IPS-20b (cell line): ENCODE measurements around the gene USP10.

ENCODE experiments used
- H3K27ac ChIP-seq: one replicate; pipeline ENCODE4 v1.5.1; 2013; ENCODE audit warnings: low read length
- H3K27me3 ChIP-seq: 2 replicates; pipeline ENCODE4 v1.6.1; 2013; ENCODE audit warnings: mild to moderate bottlenecking, low read length, inconsistent platforms; ENCODE audit not compliant: insufficient read depth
- H3K36me3 ChIP-seq: 2 replicates; pipeline ENCODE4 v1.6.1; 2013; ENCODE audit warnings: low read depth, mild to moderate bottlenecking, inconsistent platforms, low read length, moderate library complexity; ENCODE audit not compliant: insufficient read depth
- H3K4me1 ChIP-seq: 2 replicates; pipeline ENCODE4 v1.6.1; 2013; ENCODE audit warnings: mild to moderate bottlenecking, control low read depth, inconsistent platforms, low read length, moderate library complexity; ENCODE audit not compliant: insufficient read depth
- H3K4me3 ChIP-seq: 2 replicates; pipeline ENCODE4 v1.5.1; 2013; ENCODE audit warnings: mild to moderate bottlenecking, low read length, inconsistent platforms
- H3K9ac ChIP-seq: 2 replicates; pipeline ENCODE4 v1.6.1; 2013; ENCODE audit warnings: low read depth, mild to moderate bottlenecking, inconsistent platforms, low read length, moderate library complexity
- H3K9me3 ChIP-seq: 2 replicates; pipeline ENCODE4 v1.6.1; 2013; ENCODE audit warnings: mild to moderate bottlenecking, low read depth, low read length, inconsistent platforms; ENCODE audit not compliant: insufficient read depth

The USP10 gene

DNA sequence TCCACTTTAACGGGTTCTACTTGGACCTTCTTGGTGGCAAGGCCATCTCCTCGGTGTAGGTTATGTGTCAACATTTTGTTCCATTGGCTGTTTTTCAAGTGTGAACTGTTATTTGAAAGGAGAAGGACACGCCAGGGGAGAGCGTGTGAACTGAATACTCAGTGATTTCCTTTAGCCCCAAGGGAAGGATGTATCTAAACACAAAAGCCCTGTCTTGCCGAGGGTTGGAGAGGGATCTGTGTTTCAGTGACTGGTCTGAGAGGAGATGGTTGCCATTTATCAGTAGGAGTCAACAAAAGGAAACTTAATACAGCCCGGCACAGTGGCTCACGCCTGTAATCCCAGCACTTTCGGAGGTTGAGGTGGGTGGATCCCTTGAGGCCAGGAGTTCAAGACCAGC is 50.0 kb downstream of the USP10 start:
- Histone ChIP-seq H3K9me3 (no peaks in the 10 kb centered on the region), H3K27me3 (no peaks in the 10 kb centered on the region), H3K4me1 (no peaks in the 10 kb centered on the region), H3K4me3 (no peak overlapping the region), H3K36me3 (peaks cover 43% of the 10 kb centered on the region), H3K27ac (no peak overlapping the region), H3K9ac (no peak overlapping the region)

DNA sequence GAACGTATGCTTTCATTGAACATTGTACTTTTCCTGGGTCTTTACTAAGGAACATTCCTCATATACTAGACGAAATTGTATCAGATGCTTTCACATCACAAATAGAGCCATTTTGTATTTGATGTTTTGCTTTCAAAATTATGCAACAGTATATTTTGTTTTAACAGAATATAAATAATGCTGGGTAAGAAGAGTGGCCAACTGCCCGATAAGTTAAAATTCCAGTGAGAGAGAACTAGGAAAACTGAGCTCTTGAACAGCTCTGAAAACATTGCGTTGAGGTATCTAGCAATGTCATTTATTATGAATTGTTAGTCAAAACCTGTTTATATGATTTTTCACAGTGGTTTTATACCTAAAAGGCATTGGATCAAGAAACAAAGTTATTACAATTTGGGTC is 50.8 kb downstream of the USP10 start:
- H3K9ac ChIP-seq: no peak overlapping the region
- H3K27me3 ChIP-seq: no peaks in the 10 kb centered on the region
- no peaks in the 10 kb centered on the region for H3K9me3 ChIP-seq
- no peaks in the 10 kb centered on the region; the same call in 1 of the 2 replicates for H3K4me1 ChIP-seq
- H3K27ac ChIP-seq: no peak overlapping the region
- no peak overlapping the region for H3K4me3 ChIP-seq
- H3K36me3 ChIP-seq: peaks cover 41% of the 10 kb centered on the region

- no peaks in the 10 kb centered on the region; the same call in 1 of the 2 replicates for H3K4me1 ChIP-seq
- H3K27ac ChIP-seq: no peak overlapping the region
- H3K36me3 ChIP-seq: peaks cover 35% of the 10 kb centered on the region
- H3K27me3 ChIP-seq: no peaks in the 10 kb centered on the region
- no peak overlapping the region for H3K4me3 ChIP-seq
- no peaks in the 10 kb centered on the region for H3K9me3 ChIP-seq
- no peak overlapping the region for H3K9ac ChIP-seq
These were observed 51.4 kb downstream of the USP10 start for GRCh38 chr16:84751241-84751640.

DNA sequence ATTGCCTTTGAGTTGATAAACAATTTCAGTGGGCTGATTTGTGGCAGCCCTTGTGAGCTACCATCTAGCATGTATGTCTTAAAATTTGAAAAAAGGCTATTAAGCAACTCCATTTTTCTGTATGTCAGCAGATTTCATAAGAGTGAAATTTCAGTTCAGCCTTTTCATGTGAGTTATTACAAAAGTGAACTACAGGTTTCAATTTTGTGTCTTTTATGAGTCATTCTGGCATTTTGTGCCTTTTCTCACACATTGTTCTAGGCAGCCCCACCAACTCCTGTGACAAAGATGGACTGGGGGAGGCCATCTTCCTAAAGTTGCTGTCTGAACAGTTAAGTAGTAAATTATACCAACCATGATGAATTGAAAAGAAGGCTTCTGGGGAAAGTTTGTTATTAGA is 52.1 kb downstream of the USP10 start:
- Histone ChIP-seq H3K4me3 (no peak overlapping the region), H3K9me3 (no peaks in the 10 kb centered on the region), H3K27me3 (no peaks in the 10 kb centered on the region), H3K27ac (no peak overlapping the region), H3K9ac (no peak overlapping the region), H3K36me3 (peaks cover 32% of the 10 kb centered on the region), H3K4me1 (no peaks in the 10 kb centered on the region; the same call in 1 of the 2 replicates)

- H3K4me3 ChIP-seq: no peak overlapping the region
- H3K36me3 ChIP-seq: peaks cover 30% of the 10 kb centered on the region
- no peaks in the 10 kb centered on the region; the same call in 1 of the 2 replicates for H3K4me1 ChIP-seq
- H3K9me3 ChIP-seq: no peaks in the 10 kb centered on the region
- H3K27ac ChIP-seq: no peak overlapping the region
- no peaks in the 10 kb centered on the region for H3K27me3 ChIP-seq
- H3K9ac ChIP-seq: no peak overlapping the region
These were observed 52.8 kb downstream of the USP10 start for GRCh38 chr16:84752600-84752999.

- H3K27ac ChIP-seq: no peak overlapping the region
These were observed 53.9 kb downstream of the USP10 start for GRCh38 chr16:84753412-84754326.

GRCh38 chr16:84754353-84754856 is 54.6 kb downstream of the USP10 start:
- H3K9me3 ChIP-seq: no peaks in the 10 kb centered on the region
- no peaks in the 10 kb centered on the region for H3K27me3 ChIP-seq
- H3K4me1 ChIP-seq: no peaks in the 10 kb centered on the region; the same call in 1 of the 2 replicates
- H3K36me3 ChIP-seq: peaks cover 42% of the 10 kb centered on the region
- no peak overlapping the region for H3K4me3 ChIP-seq
- no peak overlapping the region for H3K27ac ChIP-seq
- no peak overlapping the region for H3K9ac ChIP-seq

More at GRCh38 chr16:84753412-84754326, 53.9 kb downstream of the USP10 start:
- no peak overlapping the region for H3K4me3 ChIP-seq
- H3K9me3 ChIP-seq: no peaks in the 10 kb centered on the region
- no peak overlapping the region for H3K9ac ChIP-seq
- peaks cover 38% of the 10 kb centered on the region for H3K36me3 ChIP-seq
- H3K4me1 ChIP-seq: no peaks in the 10 kb centered on the region; the same call in 1 of the 2 replicates
- H3K27me3 ChIP-seq: no peaks in the 10 kb centered on the region

DNA sequence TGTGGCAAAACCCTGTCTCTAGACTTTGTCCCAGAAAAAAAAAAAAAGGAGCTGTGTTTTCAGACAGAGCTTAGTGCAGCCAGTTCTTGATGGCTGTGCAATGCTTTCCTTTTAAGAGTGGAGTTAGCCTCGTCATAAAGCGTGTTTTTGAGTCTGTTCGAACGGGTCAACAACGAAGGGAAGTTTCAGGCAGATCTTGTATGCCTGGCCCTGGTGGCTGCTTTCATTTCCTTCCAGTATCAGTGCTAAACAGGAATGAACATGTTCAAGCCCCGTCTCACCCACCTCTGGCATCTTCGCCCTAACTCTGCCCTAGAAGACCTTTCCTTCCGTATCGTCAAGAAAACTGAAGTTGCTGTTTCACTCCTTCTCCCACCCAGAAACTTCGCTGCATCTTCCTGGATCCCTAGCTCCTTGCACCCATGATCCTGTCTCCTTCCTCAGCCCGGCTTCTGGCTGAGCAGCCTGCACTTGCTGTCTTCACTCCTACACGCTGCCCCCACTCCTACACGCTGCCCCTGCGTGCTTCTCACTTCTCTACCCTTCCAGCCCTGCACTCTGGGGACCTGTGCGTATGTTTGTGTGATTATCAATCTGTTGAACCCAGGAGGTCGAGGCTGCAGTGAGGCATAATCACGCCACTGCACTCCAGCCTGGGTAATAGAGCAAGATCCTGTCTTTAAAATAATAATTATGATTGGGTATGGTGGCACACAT is 55.3 kb downstream of the USP10 start:
- Histone ChIP-seq H3K9me3 (no peaks in the 10 kb centered on the region), H3K9ac (no peak overlapping the region), H3K27me3 (no peaks in the 10 kb centered on the region), H3K27ac (no peak overlapping the region), H3K4me3 (no peak overlapping the region), H3K4me1 (no peaks in the 10 kb centered on the region; the same call in 1 of the 2 replicates), H3K36me3 (peaks cover 43% of the 10 kb centered on the region)

DNA sequence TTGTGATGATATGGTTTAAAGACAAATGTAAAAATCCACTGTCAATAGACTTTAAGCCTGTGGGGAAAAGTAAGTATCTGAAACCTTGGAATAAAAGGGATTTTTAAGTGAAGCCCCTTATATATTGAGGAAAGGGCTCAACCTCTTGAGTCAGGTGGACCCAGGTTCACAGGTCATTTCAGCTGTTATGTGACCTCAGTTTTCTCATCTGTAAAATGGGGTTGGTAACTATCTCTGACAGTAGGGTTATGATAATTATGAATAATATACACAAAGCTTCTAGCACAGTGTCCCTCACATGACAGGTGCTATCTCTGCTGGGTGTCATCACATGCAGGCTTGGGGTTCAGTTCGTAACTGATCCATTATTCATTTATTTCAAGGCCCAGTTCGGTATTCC is 57.0 kb downstream of the USP10 start:
- Histone ChIP-seq H3K36me3 (peaks cover 53% of the 10 kb centered on the region), H3K27ac (no peak overlapping the region), H3K4me1 (no peaks in the 10 kb centered on the region; the same call in 1 of the 2 replicates), H3K9ac (no peak overlapping the region), H3K4me3 (no peak overlapping the region), H3K27me3 (no peaks in the 10 kb centered on the region), H3K9me3 (no peaks in the 10 kb centered on the region)

GRCh38 chr16:84758627-84759026 is 58.8 kb downstream of the USP10 start:
- Histone ChIP-seq H3K9ac (no peak overlapping the region), H3K4me3 (no peak overlapping the region), H3K27me3 (no peaks in the 10 kb centered on the region), H3K4me1 (no peaks in the 10 kb centered on the region; the same call in 1 of the 2 replicates), H3K27ac (no peak overlapping the region), H3K9me3 (no peaks in the 10 kb centered on the region), H3K36me3 (peaks cover 68% of the 10 kb centered on the region)

GRCh38 chr16:84759061-84759460 is 59.3 kb downstream of the USP10 start:
- no peak overlapping the region for H3K27ac ChIP-seq
- no peak overlapping the region for H3K9ac ChIP-seq
- H3K9me3 ChIP-seq: no peaks in the 10 kb centered on the region
- H3K4me1 ChIP-seq: no peaks in the 10 kb centered on the region; the same call in 1 of the 2 replicates
- peaks cover 72% of the 10 kb centered on the region for H3K36me3 ChIP-seq
- H3K4me3 ChIP-seq: no peak overlapping the region
- no peaks in the 10 kb centered on the region for H3K27me3 ChIP-seq
